Motor neuron (in vitro differentiated cells): ENCODE measurements around the gene CAPG. TPM values are rescaled to one million over a fixed set of nuclear protein-coding genes. Genes with fewer than 3 reads are reported as not detected.

ENCODE experiments used
- ATAC-seq, 8 experiments: fragments of 200-7000 bp; cut with Tn5 transposase; replicated peaks in 6 of 8; 2 replicates each; pipeline ENCODE4 v1.8.0; 2021; ENCODE audit warnings: mild to moderate bottlenecking in 8 of 8, moderate library complexity in 8 of 8
- H3K27ac ChIP-seq, 2 donors: fragments of 250-450 bp; sonication (Bioruptor Pico); 2 replicates each; pipeline ENCODE4 v1.9.0; 2021; ENCODE audit warnings: antibody characterized with exemption in 2 of 2, mild to moderate bottlenecking in 2 of 2, moderate library complexity in 1 of 2
- H3K4me1 ChIP-seq, 2 donors: fragments of 250-450 bp; sonication (Bioruptor Pico); replicated peaks in 1 of 2; 2 replicates each; pipeline ENCODE4 v1.6.1; 2021; ENCODE audit warnings: antibody characterized with exemption in 2 of 2, mild to moderate bottlenecking in 2 of 2, moderate library complexity in 1 of 2
- H3K4me3 ChIP-seq, 5 donors: fragments of 250-450 bp; sonication (Bioruptor Pico); 2 replicates each; pipeline ENCODE4 v1.9.0; 2021; ENCODE audit warnings: antibody characterized with exemption in 5 of 5, mild to moderate bottlenecking in 5 of 5, moderate library complexity in 4 of 5
- WGBS, 10 experiments: fragments of 450-650 bp; shearing (Covaris generic); methylation state at CpG; one replicate each; pipeline ENCODE4 v1.0.0; 2022; 5-methylcytosine and 5-hydroxymethylcytosine counted together
- in situ Hi-C, 9 experiments: fragments of 400-800 bp; cut with MboI; loops; one replicate each; pipeline ENCODE4 v1.15.0; 2021; ENCODE audit warnings: low sequenced_read_pairs in 9 of 9, low pct_unique_long_range_greater_than_20kb in 2 of 9; ENCODE audit not compliant: unreplicated experiment in 9 of 9
- total RNA-seq, 8 experiments: library from RNA; unstranded; fragments of 300-600 nt; gene quantifications; 2 replicates each; pipeline versions ENCODE4 v1.2.3 to v1.2.4, GENCODE V29; 2022

CAPG gene
- total RNA-seq, 8 experiments from 2014 or later = 3.7 to 54.7 (median 6.9) TPM

GRCh38 chr2:85427300-85427835 is 17.2 kb upstream of the CAPG start:
- peak in 2 of 8 experiments; percentile 35 to 47 for ATAC-seq

DNA sequence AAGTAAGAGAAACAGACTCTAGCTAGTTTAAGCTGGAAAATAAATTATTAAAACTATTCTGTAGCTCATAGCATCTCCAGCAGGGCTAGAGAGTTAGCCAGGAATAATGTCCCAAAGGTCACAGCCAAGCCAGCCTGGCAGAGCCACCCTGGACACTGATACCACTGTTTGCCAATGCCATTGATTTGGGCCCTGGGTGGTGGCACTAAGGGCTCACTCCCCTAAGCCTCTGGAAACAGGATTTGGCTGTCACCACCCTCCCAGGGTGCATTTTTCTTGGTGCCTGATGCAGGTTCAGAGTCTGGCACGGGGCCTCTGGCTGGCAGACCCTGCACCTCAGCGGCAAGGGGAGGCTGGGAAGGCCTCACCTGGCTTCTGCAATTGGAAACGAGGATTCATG is 15.4 kb upstream of the CAPG start:
- peaks cover 33 to 36% of the 10 kb centered on the region in 2 donors for H3K4me1 ChIP-seq
- ATAC-seq = no peak
- in situ Hi-C loops = loop anchor here in 7 of 9 experiments (10.0 to 25.0 kb wide), 3 partner anchors 112 to 129 kb away; partner anchors contain the start of gene MAT2A (in 2 of the 7)
- H3K27ac ChIP-seq = no peak overlapping the region
- no peak overlapping the region for H3K4me3 ChIP-seq
- 80 to 100% (median 100%) methylated on average over 1 of the region's 3 CpGs; no CpG with 5 or more reads in 7 of the 10 experiments for WGBS, 10 experiments

More at GRCh38 chr2:85427300-85427835, 17.2 kb upstream of the CAPG start:
- H3K27ac ChIP-seq = no peak overlapping the region
- in situ Hi-C loops = loop anchor here in 7 of 9 experiments (10.0 to 25.0 kb wide), 3 partner anchors 110 to 127 kb away; partner anchors contain the start of gene MAT2A (in 2 of the 7)
- H3K4me1 ChIP-seq = peaks cover 40 to 50% of the 10 kb centered on the region in 2 donors
- 40 to 100% (median 78%) methylated on average over 1 to 3 of the region's 3 CpGs; no CpG with 5 or more reads in 4 of the 10 experiments for WGBS, 10 experiments
- no peak overlapping the region for H3K4me3 ChIP-seq

GRCh38 chr2:85423525-85423924 is 13.4 kb upstream of the CAPG start:
- H3K4me1 ChIP-seq = peaks cover 27 to 28% of the 10 kb centered on the region in 2 donors
- 0 to 60% (median 29%) methylated on average over 1 to 4 of the region's 5 CpGs; no CpG with 5 or more reads in 7 of the 10 experiments for WGBS, 10 experiments
- H3K27ac ChIP-seq = peak overlapping the region in 1 of 2 donors; percentile 35
- no peak overlapping the region for H3K4me3 ChIP-seq
- in situ Hi-C loops = loop anchor here in 6 of 9 experiments (5.0 to 10.0 kb wide), 3 partner anchors 121 to 131 kb away; no protein-coding TSS in a partner anchor
- ATAC-seq = peak in 4 of 8 experiments; percentile 3 to 45 (median 20)

- no peak overlapping the region for H3K27ac ChIP-seq
- in situ Hi-C loops = loop anchor here in 6 of 9 experiments (5.0 to 10.0 kb wide), 3 partner anchors 123 to 133 kb away; no protein-coding TSS in a partner anchor
- peaks cover 28 to 32% of the 10 kb centered on the region in 2 donors for H3K4me1 ChIP-seq
- 40 to 100% (median 79%) methylated on average over 1 to 2 of the region's 2 CpGs; no CpG with 5 or more reads in 4 of the 10 experiments for WGBS, 10 experiments
- no peak for ATAC-seq
- H3K4me3 ChIP-seq = no peak overlapping the region
These were observed 11.9 kb upstream of the CAPG start for GRCh38 chr2:85422072-85422457.

- peak in 2 of 8 experiments; percentile 1 to 54 for ATAC-seq
- Histone ChIP-seq H3K4me3 (no peak overlapping the region), H3K4me1 (peaks cover 28 to 32% of the 10 kb centered on the region in 2 donors), H3K27ac (peak overlapping the region in 1 of 2 donors; percentile 58)
- in situ Hi-C loops = loop anchor here in 6 of 9 experiments (5.0 to 10.0 kb wide), 3 partner anchors 123 to 133 kb away; no protein-coding TSS in a partner anchor
- 62 to 100% (median 76%) methylated on average over 1 to 11 of the region's 13 CpGs; no CpG with 5 or more reads in 3 of the 10 experiments for WGBS, 10 experiments
These were observed 11.3 kb upstream of the CAPG start for GRCh38 chr2:85421260-85422071.

DNA sequence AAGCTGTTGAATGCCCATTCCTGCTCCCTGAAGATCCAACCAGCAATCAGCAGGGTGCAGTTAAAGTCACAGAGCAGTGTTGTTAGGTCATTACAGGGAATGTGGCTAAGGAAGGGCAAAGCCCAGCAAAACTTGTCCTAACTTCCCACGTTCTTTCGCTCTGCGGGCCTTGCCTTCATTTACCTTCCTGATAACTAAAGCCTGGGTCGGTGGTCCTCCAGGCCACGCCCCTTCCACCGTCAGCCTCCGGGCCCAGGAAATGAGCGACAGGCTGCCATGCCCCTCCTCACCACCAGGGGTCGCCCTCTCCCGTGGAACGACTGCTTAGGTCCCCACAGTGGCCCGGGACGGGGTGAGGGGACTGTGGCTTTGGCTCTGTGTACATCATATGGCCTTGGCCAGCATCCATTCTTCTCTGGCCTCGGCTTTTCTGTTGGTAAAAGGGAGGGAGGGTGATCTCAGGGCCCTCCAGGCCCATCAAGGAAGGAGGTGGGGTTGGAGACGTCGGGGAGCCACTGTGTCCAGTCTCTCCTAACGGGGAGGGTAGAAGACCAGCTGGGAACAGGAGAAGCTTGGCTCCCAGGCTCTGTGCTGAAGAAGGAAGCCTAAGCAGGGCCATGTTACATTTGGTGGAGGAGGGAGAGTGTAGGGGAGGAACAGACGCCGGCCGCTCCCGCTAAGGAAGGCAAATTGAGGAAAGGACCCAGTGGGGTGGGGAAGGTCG is 10.5 kb upstream of the CAPG start:
- H3K4me3 ChIP-seq = peak overlapping the region in 1 of 5 donors; percentile 0
- peaks cover 28 to 32% of the 10 kb centered on the region in 2 donors for H3K4me1 ChIP-seq
- peak overlapping the region in 1 of 2 donors; percentile 58 for H3K27ac ChIP-seq
- 9 to 100% (median 48%) methylated on average over 1 to 4 of the region's 22 CpGs; no CpG with 5 or more reads in 4 of the 10 experiments for WGBS, 10 experiments
- peak; percentile 54 to 71 (median 57) for ATAC-seq
- in situ Hi-C loops = loop anchor here in 6 of 9 experiments (5.0 to 10.0 kb wide), 3 partner anchors 124 to 134 kb away; no protein-coding TSS in a partner anchor

DNA sequence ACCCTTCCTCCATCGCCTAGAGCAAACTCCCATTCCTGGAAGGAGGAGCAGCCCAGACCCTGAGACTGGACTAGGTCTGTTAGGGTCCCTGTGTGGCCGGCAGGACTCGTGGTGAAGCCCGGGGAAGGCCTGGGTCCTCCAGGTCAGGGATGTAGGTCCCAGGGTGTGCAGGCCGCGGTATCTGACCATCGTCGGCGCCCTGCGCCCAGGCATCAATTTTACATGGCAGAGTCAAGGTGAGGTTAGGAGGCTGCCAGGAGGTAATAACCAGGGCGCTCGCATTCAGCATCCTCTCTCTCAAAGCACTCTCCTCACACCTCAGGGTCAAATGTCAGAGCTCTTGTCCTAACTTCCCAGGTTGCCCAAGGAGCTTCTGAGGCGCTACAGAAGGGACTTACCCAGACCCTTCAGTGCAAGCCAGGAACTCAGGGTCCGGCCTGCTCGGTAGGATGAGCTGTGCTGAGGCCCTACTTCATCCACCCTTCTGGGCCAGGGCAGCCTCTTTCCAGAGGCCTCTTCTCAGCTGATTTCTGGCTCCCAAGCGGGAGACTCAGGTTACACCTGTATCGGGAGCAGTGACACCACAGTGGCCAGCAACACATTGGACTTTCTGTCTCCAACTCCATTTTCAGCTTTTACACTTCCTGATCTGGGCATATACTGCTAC is 9.0 kb upstream of the CAPG start:
- ATAC-seq = no peak
- Histone ChIP-seq H3K27ac (peak overlapping the region; percentile 94 to 98), H3K4me3 (peak overlapping the region; percentile 44 to 58 (median 49)), H3K4me1 (peaks cover 28 to 33% of the 10 kb centered on the region in 2 donors)
- 80 to 100% (median 92%) methylated on average over 1 to 5 of the region's 17 CpGs; no CpG with 5 or more reads in 4 of the 10 experiments for WGBS, 10 experiments
- in situ Hi-C loops = no loop called here

DNA sequence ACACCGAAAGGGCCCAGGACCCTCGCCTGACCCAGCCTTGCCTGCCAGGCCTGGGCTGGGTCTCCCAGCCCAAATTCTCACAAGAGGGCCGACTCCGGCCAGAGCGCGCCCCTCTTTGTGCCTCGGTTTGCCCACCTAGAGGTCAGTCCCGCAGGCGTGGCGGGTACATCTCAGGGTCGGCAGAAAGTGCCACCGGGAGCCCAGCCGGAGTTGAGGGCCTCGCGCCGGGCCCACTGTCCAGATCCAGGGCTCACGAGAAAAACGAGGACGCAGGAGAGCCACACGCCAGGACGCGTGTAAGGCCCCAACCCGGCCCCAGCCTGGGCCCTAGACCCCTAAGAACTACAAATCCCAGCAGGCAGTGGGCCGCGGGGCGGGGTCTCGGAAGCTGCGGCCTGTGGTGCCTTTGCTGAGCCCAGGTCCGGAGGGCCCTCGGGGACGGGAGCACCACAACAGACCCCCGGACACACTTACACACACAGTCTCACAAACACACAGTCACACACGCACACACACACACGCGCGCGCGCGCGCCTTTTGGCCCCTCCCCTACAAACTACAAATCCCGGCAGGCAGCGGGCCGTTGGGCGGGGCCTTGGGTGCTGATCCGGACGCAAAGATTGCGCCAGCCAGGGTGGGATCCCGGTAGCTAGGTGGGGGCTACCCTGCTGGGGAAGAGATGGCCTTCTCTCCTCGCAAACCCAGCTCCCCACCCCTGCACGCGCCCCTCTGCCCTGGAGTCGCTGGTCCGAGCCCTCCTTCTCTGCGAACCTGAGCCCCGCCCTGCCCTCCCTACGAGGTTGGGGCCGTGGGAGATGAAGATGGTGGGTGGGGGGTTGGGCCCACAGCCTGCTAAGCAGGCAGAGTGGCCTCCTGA is 8.2 kb upstream of the CAPG start, which contains the start of gene SH2D6:
Gene SH2D6, plus strand, starts transcription at position 583 of the 877 bp plus-strand sequence. CDS start 10,752 bp downstream, outside the sequence.
- Histone ChIP-seq H3K4me1 (peaks cover 20 to 32% of the 10 kb centered on the region in 2 donors), H3K4me3 (peak within 1 kb of the TSS; percentile 44 to 58 (median 49)), H3K27ac (peak within 1 kb of the TSS; percentile 94 to 98)
- in situ Hi-C loops = no loop called here
- 33 to 81% (median 56%) methylated on average over 2 to 9 of the region's 57 CpGs; no CpG with 5 or more reads in 6 of the 10 experiments for WGBS, 10 experiments
- ATAC-seq = peak; percentile 65 to 88 (median 84)

GRCh38 chr2:85415980-85416650 is 5.9 kb upstream of the CAPG start:
- ATAC-seq = no peak
- H3K4me3 ChIP-seq = no peak overlapping the region
- H3K27ac ChIP-seq = no peak overlapping the region
- in situ Hi-C loops = no loop called here
- H3K4me1 ChIP-seq = peaks cover 19 to 26% of the 10 kb centered on the region in 2 donors
- 78 to 100% (median 85%) methylated on average over 1 to 10 of the region's 12 CpGs; no CpG with 5 or more reads in 2 of the 10 experiments for WGBS, 10 experiments

DNA sequence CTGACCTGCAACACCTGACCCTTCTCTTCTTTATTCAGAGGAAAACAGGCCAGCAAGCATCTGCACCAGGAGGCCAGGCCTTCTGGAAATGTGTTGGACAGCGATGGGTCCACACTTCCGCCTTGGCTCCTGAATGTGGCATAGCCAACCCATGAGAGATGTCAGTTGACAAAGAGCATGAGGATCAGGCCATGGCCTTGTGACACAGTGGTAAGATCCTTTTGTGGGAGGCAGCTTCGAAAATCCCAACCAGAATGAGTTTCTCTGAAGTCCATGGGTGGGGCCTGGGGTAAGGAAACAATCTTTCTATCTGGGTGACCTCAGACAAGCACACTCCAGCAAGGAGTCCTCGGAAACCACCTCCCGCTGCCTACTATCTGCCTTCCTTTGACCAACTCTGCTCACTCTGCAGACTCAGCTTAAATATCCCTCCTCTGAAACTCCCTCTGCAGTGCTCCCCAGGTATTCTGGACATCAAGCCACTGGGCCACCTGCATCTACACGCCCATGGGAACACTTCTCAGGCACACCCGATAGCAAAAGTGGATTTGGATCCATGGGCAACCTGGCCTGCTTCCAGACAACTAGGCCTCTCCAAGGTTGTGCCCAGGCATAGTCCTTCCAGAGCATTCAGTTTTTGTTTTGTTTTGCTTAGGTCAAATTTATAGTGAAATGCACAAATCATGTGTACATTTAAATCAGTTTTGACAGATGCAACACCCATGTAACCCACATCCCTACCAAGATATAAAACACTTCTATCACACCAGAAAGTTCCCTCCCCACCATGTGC is 4.8 kb upstream of the CAPG start:
- no peak for ATAC-seq
- H3K4me1 ChIP-seq = peaks cover 13 to 21% of the 10 kb centered on the region in 2 donors
- H3K4me3 ChIP-seq = no peak overlapping the region
- WGBS, 10 experiments = 70 to 100% (median 100%) methylated on average over 1 to 5 of the region's 7 CpGs; no CpG with 5 or more reads in 3 of the 10 experiments
- in situ Hi-C loops = no loop called here
- H3K27ac ChIP-seq = no peak overlapping the region
